ENCODE data around the gene TMEM82.

TMEM82 gene

DNA sequence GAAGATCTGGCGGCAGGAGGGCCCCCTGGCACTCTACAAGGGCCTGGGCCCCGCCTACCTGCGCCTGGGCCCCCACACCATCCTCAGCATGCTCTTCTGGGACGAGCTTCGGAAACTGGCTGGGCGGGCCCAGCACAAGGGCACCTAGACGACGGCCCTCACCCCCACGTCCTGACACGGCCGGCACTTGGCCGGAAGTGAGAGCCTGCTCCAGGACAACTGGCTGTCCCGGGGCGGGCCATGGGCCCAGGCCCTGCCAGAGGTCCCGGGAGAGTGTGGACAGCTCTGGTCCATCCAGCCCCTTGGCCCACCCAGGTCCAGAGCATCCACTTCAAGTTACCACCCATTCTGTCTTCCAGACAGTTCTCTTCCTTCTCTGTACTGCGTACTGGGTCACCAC lies 3.0 kb upstream of the TMEM82 start:
- TF ChIP-seq, protein P1, sequence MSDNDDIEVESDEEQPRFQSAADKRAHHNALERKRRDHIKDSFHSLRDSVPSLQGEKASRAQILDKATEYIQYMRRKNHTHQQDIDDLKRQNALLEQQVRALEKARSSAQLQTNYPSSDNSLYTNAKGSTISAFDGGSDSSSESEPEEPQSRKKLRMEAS (IDR thresholded peaks at IDR 0.05), result no peak
- no peak for TF ChIP-seq EGR1 (IDR thresholded peaks at IDR 0.05)
- no peak for TF ChIP-seq YY1 (IDR thresholded peaks at IDR 0.05; ENCODE audit: low read depth)
- TF ChIP-seq, protein P2, sequence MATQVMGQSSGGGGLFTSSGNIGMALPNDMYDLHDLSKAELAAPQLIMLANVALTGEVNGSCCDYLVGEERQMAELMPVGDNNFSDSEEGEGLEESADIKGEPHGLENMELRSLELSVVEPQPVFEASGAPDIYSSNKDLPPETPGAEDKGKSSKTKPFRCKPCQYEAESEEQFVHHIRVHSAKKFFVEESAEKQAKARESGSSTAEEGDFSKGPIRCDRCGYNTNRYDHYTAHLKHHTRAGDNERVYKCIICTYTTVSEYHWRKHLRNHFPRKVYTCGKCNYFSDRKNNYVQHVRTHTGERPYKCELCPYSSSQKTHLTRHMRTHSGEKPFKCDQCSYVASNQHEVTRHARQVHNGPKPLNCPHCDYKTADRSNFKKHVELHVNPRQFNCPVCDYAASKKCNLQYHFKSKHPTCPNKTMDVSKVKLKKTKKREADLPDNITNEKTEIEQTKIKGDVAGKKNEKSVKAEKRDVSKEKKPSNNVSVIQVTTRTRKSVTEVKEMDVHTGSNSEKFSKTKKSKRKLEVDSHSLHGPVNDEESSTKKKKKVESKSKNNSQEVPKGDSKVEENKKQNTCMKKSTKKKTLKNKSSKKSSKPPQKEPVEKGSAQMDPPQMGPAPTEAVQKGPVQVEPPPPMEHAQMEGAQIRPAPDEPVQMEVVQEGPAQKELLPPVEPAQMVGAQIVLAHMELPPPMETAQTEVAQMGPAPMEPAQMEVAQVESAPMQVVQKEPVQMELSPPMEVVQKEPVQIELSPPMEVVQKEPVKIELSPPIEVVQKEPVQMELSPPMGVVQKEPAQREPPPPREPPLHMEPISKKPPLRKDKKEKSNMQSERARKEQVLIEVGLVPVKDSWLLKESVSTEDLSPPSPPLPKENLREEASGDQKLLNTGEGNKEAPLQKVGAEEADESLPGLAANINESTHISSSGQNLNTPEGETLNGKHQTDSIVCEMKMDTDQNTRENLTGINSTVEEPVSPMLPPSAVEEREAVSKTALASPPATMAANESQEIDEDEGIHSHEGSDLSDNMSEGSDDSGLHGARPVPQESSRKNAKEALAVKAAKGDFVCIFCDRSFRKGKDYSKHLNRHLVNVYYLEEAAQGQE (IDR thresholded peaks at IDR 0.05; ENCODE audit: low read depth), result no peak
- TF ChIP-seq EP300 (IDR thresholded peaks at IDR 0.05; ENCODE audit: borderline replicate concordance), result no peak
- TF ChIP-seq CREB1 (IDR thresholded peaks at IDR 0.05; ENCODE audit: low read depth), result no peak
- TF ChIP-seq TEAD4 (IDR thresholded peaks at IDR 0.05), result no peak
- no peak for TF ChIP-seq RAD21 (IDR thresholded peaks at IDR 0.05; ENCODE audit: low read depth)
- no peak for TF ChIP-seq CEBPB (IDR thresholded peaks at IDR 0.05)
- TF ChIP-seq ZBTB7A (IDR thresholded peaks at IDR 0.05; ENCODE audit: low read depth), result no peak
- TF ChIP-seq TAF1 (IDR thresholded peaks at IDR 0.05; ENCODE audit: low read depth), result no peak
- no peak for TF ChIP-seq USF1 (IDR thresholded peaks at IDR 0.05)
- no peak for TF ChIP-seq FOXM1 (IDR thresholded peaks at IDR 0.05; ENCODE audit: borderline replicate concordance, low read depth)
- no peak for TF ChIP-seq NFIC (IDR thresholded peaks at IDR 0.05)
- TF ChIP-seq TCF12 (IDR thresholded peaks at IDR 0.05; ENCODE audit: low read depth), result no peak

GRCh38 chr1:15739745-15740144 lies 2.6 kb upstream of the TMEM82 start:
- TF ChIP-seq EGR1 (IDR thresholded peaks at IDR 0.05), result no peak

DNA sequence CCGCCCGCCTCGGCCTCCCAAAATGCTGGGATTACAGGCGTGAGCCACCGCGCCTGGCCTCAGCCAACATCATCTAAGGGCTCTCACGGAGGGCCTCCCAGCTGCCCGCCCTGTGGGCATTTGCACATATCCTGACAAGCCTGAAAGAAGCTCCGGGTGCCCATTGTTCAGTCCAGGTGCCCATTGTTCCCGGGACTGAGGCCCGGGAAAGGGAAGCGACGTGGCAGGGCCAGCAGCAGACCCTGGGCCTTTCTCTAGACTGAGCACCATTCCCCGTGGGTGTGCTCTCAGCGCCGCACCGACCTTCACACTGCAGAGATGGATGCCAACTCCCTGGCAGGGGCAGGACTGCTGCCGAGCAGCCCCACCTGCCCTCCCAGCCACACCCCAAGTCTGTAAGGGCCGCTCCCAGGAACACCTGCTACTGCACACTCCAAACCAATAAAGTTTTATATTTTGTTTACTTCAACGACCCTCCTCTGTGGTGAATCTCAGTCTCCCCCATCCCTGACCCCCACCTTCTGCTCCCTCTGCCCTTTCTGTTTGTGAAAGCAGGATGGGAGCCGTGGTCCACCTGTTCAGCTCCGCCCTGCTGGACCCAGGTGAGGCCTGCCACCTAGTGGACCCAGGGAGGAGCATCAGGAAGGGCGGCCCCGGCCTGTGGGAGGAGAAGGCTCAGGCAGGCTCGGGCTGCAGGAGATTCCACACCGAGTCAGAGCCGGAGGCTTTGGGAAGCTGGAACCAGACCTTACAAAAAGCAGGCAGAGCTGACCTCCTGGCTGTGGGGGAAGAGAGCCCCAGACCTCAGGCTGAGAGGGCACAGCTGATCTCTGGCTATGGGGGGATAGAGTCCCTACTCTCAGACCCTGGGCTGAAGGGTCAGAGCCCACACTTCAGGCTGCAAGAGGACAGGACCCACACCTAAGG lies 1.1 kb upstream of the TMEM82 start:
- no peak for TF ChIP-seq USF1 (IDR thresholded peaks at IDR 0.05)
- no peak for TF ChIP-seq EGR1 (IDR thresholded peaks at IDR 0.05)
- TF ChIP-seq EP300 (IDR thresholded peaks at IDR 0.05; ENCODE audit: borderline replicate concordance), result no peak
- TF ChIP-seq RAD21 (IDR thresholded peaks at IDR 0.05; ENCODE audit: low read depth), result peak; percentile 99
- no peak for TF ChIP-seq ZBTB7A (IDR thresholded peaks at IDR 0.05; ENCODE audit: low read depth)

DNA sequence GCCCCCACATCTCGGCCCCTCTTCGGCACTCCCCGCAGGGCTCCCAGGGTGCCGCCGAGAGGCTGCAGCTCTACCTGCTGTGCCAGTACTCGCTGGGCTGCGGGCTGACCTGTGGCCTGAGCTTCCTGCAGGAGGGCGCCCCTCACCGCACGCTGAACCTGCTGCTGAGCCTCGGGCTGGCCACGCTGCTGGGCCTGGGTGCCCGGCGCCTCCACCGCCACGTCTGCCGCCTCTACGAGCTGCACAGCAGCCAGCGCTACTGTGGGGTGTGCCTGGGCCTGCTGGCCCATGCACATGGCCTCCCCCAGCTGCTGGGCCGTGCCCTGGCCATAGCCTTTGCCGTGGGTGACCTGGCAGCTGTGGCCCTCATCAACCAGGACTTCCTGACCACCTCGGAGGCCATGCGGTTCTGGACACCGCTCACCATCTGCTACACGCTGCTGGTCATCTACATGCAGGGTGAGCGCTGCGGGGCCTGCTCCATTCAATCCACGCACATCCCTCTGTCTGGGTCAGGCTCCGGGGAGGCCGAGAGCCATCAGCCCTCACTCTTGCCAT lies 1.9 kb downstream of the TMEM82 start:
- no peak for TF ChIP-seq CREB1 (IDR thresholded peaks at IDR 0.05; ENCODE audit: low read depth)
- TF ChIP-seq, protein P2 (IDR thresholded peaks at IDR 0.05; ENCODE audit: low read depth), result no peak

GRCh38 chr1:15747378-15747777 lies 5.1 kb downstream of the TMEM82 start:
- TF ChIP-seq RAD21 (IDR thresholded peaks at IDR 0.05; ENCODE audit: low read depth) (no peak), TAF1 (IDR thresholded peaks at IDR 0.05; ENCODE audit: low read depth) (no peak), EGR1 (IDR thresholded peaks at IDR 0.05) (no peak), CEBPB (IDR thresholded peaks at IDR 0.05) (no peak), FOXM1 (IDR thresholded peaks at IDR 0.05; ENCODE audit: borderline replicate concordance, low read depth) (no peak), EP300 (IDR thresholded peaks at IDR 0.05; ENCODE audit: borderline replicate concordance) (no peak), YY1 (IDR thresholded peaks at IDR 0.05; ENCODE audit: low read depth) (no peak), NFIC (IDR thresholded peaks at IDR 0.05) (no peak), USF1 (IDR thresholded peaks at IDR 0.05) (no peak), ZBTB7A (IDR thresholded peaks at IDR 0.05; ENCODE audit: low read depth) (no peak), TCF12 (IDR thresholded peaks at IDR 0.05; ENCODE audit: low read depth) (no peak)
- TF ChIP-seq, protein P1 (IDR thresholded peaks at IDR 0.05), result no peak

GRCh38 chr1:15748264-15748663 lies 6.0 kb downstream of the TMEM82 start:
- TF ChIP-seq USF1 (IDR thresholded peaks at IDR 0.05) (no peak), EP300 (IDR thresholded peaks at IDR 0.05; ENCODE audit: borderline replicate concordance) (no peak), FOXM1 (IDR thresholded peaks at IDR 0.05; ENCODE audit: borderline replicate concordance, low read depth) (no peak), CREB1 (IDR thresholded peaks at IDR 0.05; ENCODE audit: low read depth) (no peak), TAF1 (IDR thresholded peaks at IDR 0.05; ENCODE audit: low read depth) (no peak), TEAD4 (IDR thresholded peaks at IDR 0.05) (no peak), CEBPB (IDR thresholded peaks at IDR 0.05) (no peak), ZBTB7A (IDR thresholded peaks at IDR 0.05; ENCODE audit: low read depth) (no peak), TCF12 (IDR thresholded peaks at IDR 0.05; ENCODE audit: low read depth) (no peak), YY1 (IDR thresholded peaks at IDR 0.05; ENCODE audit: low read depth) (no peak)
- TF ChIP-seq, protein P1 (IDR thresholded peaks at IDR 0.05), result no peak
